ENCODE data around the gene ATXN1.
"Not testable (repeated sequence)": the region's sequence is repeated elsewhere in the genome, so short reads cannot be mapped to it uniquely, and the experiment has no call there.

The ATXN1 gene

DNA sequence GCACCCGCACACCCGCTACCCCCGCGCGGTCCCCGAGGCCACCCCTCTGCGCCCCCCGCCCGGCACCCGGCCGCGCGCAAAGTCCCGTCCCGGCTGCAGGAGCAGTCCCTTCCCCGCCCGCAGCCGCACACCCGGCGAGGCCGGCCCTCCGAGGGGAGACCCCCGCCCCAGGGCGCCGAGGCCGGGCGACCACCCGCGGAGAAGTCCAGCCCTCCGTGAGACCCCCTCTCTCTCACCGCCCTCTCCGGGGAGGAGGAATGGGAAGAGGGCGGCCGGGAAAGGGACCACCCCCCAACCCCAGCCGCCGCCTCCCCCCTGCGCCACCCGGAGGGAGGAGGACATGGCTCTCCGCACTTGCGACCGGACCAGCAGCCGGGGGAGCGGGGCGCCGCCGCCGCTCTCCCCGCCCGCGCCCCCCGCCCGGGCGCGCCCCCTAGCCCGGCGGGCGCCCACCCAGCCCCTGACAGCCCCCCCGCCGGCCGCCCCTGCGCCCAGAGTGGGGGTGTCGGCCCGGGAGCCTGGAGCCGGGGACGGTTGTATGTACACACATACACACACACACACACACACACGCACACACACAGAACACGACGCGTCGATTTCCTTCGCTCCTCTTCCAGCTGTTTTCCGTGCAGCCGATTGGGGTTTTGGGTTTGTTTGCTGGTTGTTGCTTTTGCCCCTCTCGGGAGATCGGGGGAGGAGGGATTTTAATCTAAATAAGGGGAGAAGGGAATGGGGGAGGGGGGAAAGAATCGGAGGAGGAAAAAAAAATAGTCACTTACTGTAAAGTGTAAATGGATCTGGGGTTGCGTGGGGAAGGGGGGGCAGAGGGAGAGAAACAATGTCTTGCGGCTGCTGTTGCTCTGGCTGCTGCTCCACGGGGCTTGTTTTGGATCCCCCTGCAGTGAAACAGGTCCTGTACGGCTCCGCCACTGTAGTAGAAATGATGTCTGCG, at the start of gene ATXN1:
Gene ATXN1, minus strand, starts transcription at position 945 of the 955 bp plus-strand sequence.
- DNase-seq (ENCODE audit: low spot score), result peak; percentile 63

DNA sequence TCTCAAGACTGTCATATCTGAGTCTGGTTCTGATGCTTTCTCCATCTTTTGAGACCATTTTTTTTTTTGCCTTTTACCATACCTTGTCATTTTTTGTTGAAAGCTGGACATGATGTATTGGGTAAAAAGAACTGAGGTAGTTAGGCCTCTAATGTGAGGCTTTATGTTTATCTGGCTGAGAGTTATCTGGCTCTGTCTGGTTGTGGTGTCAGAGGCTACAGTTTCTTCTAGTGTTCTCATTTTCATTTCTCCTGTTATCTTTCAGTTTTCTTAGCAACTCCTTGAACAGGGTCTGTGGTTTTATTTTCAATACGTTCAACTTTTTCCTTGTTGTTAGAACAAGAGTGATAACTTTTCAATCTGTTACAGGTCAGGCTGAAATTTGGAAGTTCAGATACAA, 49.2 kb upstream of the ATXN1 start:
- DNase-seq (ENCODE audit: low spot score), result no peak

DNA sequence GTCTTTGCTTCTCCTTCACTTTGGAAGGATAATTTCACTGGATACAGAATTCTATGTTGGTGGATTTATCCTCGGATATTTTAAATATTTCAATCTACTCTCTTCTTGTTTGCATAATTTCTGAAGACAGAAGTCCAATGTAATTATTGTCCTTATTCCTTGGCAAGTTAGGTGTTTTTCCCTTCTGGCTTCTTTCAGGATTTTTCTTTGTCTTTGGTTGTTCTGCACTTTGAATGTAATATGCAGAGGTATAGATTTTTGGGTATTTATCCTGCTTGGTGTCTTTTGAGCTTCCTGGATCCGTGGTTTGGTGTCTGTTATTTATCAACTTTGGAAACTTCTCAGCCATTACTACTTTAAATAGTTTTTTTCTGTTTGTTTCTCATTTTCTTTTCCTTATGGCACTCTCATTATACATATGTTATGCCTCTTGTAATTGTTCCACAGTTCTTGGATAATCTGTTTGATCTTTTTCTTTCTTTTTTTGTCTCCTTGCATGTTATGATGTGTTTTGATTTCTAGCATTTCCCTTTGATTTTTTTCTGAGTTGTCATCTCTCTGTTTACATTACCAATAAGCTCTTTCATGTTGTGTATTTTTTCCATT, 48.6 kb upstream of the ATXN1 start:
- no peak for DNase-seq (ENCODE audit: low spot score)

DNA sequence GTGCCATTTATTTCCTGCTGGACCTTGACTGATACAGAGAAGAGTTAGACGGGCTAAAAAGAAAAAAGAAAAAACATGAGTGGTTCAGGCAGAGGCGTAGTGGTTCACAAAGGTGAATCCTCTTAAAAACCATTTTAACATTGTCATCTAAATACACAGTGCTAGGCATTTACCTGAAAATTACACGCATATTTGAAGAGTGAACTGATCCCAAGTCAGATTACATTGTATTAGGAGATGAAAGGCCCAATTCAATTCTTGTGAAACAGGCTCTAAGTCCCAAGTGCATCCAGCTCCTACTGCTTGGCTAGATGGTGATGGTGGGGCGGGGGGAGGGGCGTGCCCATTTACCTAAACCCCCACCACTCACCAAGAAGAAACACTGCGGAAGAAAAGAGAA, 46.7 kb upstream of the ATXN1 start:
- DNase-seq (ENCODE audit: low spot score), result no peak

DNA sequence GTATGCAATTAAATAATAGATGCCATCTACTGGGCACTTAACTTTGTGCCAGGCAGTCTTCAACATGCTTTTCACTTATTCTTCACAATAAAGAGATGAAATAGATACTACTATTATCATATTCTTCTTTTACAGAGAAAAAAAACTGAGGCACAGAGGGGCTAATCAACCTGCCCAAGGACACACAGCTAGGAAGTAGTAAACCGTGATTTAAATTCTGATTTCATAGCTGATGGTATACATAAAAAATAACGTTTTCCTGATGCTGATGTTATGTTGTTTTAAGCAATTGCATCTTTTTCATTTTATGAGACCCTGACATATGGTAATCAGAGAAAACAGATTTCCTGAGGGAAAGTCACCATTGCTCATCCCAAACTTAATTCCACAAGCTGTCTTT, 45.1 kb upstream of the ATXN1 start:
- DNase-seq (ENCODE audit: low spot score), result no peak

DNA sequence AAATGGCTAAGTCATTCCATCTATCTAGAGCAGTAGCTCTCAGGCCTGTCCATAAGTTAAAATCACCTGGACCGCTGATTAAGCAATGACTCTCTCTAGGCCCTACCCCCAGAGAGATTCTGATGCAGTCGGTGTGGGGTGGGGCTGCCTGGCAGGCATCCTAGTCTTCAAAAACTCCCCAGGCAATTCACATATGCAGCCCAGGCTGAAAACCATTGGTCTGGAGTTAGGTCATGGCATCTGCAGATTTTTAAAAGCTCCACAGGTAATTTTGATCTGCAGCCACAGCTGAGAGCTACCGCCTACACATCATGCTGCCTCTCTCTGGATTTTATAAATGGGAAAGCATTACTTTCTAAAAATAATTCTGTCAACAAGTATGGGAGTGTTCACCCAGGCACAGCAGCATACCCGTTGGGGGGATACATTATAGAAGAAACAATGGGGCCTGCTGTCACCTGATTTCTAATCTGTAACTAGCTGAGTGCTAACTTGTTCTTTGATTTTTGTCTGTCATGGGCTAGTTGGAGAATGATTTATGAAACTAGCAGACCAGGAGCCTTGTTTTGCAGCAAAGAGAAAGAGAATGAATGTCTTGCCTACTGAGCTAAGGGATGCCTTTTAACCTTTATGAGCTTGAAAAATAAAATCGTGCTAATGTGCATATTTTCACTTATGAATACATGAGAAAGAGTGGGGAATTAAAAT, 44.1 kb upstream of the ATXN1 start:
- DNase-seq (ENCODE audit: low spot score), result no peak

DNA sequence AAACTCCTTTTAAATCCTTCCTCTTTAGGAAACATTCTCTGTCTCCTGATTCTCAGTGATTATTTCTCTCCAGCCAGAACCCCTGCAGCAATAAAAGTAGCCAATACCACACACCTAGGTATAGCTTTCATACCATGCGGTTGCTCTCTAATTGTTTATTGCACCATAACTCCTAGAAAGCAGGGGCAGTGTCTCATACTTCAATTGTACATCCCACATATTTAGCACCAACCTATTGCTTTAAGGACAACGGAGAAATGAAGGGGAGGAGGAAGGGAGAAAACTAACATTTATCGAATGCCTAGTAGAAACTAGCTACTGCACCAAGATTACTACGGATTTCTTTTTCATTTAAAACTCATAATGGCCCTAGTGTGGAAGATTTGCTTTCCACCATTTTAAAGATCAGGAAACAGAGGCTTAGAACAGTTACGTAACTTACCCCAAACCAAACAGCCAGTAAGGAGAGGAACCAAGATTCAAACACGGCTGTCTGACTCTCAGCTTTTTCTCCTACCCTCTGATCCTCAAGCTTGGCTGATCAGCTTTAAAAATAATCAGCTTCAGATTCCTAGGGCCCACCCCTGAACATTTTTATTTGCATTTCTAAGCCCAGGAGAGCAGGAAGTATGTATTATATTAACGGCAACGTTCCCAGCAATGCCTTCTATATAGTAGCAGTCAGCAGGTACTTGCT, 43.4 kb upstream of the ATXN1 start:
- no peak for DNase-seq (ENCODE audit: low spot score)

DNA sequence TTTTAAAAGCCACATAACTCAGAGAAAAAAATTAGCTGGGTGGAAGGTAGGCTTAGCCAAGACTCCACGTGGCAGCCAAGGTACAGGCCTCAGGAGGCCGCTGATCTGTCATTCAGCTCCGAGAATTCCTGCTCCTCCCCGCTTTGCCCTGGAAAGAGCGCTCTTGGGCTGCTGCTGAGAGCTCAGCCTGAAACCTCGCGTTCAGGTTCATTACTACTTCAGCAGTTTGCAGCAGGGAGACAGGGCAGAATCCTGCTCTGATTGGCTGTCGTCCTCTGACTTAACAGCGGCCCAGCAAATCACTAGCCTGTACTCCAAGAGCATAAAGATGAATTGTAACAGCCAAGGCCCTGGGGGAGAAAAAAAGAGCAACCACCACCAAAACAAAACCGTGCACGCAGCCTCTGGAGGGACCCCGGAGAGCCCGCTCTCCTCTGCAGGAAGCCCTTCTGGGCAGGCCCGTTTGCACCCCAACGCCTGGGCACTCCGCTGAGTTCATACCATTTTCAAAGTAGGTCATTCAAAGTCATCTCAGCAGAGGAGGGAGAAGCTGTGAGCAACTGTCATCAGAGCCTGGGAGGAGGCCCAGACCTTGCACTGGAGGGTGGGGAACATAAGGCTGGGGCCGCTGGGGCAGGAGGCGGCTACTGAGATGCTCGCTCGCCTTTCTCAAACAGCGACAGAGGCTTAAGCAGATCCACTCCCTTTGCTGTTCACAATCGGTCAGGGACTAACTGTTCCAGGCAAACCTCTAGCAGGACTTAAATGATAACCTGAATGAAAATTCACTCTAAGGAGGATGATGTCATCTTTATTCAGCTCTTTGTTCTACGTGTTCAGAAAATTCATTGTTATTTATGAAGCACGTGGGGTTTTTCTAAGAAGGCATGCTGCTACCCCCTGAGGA, 42.3 kb upstream of the ATXN1 start:
- DNase-seq (ENCODE audit: low spot score), result no peak

DNA sequence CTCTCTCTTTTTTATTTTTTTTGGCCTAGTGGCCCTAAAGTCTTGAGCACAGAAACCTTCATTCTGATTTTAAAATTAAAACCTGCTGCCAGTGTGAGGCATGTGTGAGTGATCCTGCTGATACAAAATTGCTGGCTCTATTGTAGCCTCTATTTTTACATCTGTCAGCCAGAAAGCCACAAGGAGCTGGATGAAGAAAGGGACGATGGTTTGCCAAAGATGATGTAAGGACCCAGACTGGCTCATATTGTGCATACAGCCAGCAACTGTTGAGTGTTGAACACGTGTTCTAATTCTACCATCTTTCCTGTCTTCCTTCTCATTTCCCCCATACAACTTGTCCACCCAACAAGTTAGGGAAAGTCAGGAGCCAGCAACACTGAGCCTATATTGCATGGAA, 40.8 kb upstream of the ATXN1 start:
- no peak for DNase-seq (ENCODE audit: low spot score)

DNA sequence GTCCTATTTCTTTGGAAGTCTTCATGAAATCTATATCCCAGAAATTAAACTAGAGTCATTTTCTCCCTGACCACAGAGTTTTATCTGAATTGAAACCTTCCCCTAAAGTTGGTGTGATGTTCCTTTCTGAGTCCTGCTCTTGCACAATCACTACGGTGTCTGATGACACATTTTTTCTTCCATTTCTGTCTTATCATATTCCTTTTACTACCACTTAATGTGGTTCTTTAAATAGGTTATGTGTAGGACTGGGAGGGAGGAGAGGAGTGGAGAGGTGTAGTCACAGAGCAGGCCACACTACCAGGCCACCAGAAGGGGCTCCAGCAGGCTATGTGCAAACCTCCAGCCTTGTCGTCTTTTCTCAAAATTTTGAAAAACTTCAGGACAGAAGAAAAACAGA, 39.7 kb upstream of the ATXN1 start:
- DNase-seq (ENCODE audit: low spot score), result no peak

DNA sequence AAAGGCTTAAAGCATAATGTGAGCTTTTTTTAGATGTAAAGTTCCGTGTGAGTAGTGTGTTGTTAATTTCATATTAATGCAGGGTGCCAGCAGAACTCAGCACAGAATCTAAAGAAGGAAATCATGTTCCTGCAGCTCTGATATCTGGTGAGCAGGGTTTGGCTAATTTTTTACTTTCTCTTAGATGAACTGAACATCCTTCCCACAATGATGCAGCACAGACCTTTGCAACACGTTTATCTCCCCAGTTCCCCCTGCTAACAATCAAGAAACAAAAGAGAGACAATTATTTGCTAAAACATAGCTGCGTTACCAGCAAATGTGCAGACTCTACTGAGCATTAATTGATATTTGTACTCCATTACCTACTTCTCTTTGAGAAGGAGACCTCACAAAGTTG, 39.1 kb upstream of the ATXN1 start:
- no peak for DNase-seq (ENCODE audit: low spot score)

DNA sequence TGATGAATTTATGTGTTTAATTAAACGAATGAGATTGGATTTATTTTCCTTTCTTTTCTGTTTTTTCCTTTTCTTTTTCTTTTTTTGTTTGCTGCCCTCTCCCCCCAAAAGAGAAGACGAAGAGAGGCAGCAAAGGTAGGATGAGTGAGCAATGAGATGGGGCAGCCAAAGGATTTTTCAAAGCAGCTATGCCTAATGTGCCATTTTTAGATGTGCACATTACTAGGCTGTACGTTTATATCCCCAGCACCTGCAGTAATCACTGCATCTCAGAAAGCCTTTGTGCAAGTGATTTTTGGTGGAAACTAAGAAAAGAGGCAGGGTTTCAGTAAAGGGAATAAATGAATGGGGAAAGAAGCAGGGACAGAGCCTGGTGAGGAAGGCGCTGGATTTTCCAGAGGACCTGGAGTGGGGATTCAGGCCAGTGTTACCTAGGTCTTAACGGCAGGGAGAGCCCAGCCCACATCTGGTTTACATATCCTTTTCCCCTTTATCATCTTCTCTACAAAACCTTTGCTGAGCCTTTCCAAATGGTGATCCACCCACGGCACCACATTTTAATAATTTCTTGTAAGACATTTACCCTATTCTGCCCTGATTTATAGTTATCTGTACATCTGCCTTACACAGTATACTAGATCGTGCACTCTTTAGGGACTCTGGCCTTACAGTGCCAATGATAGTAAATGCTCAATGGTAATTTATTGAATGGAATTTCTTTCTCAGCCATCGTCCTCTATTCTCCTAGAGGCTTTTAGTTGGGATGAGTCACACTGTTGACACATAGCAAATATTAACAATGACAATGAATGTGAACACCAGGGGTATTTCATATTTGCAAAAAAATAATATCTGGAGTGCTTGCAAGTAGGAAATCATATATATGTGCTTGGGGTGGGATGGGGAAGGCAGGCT, 38.3 kb upstream of the ATXN1 start:
- DNase-seq (ENCODE audit: low spot score), result no peak

DNA sequence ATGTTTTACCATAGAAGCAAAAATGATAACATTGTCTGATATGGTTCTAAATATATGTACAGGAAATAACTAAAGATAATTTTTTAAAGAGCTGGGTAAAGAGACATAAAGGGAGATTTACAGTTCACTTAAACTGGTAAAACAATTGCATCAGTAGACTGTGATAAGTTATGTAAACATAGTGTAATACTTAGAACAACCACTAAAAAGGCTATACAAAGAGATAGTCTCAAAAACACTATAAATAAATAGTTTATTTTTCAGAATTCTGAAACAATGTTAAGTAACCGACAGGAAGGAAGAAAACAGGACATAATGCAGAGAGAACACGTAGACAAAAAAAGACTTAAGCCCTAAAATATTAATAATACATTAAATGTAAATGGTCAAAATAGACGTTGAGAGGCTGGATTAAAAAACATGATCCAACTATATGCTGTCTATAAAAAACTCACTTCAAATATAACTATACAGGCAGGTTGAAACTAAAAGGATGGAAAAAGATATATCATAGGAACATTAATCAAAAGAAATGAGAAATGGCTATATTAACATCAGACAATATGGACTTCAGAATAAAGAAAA, 32.7 kb upstream of the ATXN1 start:
- DNase-seq (ENCODE audit: low spot score), result no peak

DNA sequence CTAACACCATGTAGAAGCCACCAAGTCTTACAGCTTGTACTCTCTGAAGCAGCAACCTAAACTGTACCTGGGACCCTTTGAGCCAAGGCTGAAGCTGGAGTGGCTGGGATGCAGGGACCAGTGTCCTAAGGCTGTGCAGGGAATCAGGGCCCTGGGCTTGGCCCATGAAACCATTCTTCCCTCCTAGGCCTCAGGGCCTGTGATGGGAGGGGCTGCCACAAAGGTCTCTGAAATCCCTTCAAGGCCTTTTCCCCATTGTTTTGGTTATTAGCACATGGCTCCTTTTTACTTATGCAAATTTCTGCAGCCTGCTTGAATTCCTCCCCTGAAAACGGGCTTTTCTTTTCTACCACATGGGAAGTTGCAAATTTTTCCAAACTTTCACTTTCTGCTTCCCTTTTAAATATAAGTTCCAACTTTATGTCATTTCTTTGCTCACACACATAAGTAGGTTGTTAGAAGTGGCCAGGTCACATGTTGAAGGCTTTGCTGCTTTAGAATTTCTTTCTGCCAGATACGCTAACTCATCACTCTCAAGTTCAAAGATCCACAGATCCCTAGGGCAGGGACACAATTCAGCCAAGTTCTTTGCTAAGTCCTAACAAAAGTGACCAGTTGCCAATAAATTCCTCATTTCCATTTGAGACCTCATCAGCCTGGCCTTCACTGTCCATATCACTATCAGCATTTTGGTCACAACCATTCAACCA, 28.2 kb upstream of the ATXN1 start:
- DNase-seq (ENCODE audit: low spot score), result no peak

DNA sequence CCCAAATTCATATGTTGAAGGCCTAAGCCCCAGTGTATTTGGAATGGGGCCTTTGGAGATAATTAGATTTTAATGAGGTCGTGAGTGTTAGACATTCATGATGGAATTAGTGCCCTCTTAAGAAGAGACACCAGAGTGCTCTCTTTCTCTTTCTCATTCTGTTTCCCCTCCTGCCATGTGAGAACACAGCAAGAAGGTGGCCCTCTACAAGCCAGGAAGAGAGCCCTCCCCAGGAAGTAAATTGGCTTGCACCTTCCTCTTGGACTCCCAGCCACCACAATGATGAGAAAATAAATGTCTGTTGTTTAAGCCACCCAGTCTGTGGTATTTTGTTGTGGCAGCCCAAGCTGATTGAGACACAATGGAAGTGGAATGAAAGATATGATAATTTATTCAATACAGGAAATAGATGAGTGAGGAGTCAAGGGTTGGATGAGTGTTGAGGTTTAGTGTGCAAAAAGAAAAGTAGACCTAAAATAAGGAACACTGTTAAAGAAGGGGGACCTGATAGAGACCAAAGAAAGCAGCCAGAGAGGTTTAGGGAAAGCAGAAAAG, 25.9 kb upstream of the ATXN1 start:
- DNase-seq (ENCODE audit: low spot score), result no peak

DNA sequence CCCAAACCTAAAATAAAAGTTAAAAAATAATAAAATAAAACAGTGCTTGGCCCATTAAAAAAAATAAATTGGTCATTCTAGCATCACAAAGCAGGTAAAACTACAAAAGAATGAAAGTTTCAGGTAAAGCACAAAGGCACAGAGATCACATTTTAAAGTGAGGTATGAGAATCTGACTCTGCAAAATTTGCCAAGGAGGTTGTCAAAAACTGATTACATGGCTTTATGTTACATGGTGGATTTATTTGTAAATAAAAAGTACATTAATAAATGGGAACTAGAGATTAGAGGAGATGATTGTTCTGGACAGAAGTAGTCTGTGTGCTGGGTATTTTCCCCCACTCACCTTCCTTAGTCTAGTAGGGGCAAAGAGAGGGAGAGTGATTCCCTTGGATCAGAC, 24.2 kb upstream of the ATXN1 start:
- no peak for DNase-seq (ENCODE audit: low spot score)

DNA sequence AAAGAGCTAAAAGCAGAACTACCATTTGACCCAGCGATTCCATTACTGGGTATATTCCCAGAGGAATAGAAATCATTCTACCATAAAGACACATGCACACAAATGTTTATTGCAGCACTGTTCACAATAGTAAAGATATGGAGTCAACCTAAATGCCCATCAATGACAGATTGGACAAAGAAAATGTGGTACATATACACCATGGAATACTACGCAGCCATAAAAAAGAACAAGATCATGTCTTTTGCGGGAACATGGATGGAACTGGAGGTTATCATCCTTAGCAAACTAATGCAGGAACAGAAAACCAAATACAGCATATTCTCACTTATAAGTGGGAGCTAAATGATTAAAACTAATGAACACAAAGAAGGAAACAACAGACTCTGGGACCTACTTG, 23.7 kb upstream of the ATXN1 start:
- DNase-seq (ENCODE audit: low spot score), result not testable (repeated sequence)

DNA sequence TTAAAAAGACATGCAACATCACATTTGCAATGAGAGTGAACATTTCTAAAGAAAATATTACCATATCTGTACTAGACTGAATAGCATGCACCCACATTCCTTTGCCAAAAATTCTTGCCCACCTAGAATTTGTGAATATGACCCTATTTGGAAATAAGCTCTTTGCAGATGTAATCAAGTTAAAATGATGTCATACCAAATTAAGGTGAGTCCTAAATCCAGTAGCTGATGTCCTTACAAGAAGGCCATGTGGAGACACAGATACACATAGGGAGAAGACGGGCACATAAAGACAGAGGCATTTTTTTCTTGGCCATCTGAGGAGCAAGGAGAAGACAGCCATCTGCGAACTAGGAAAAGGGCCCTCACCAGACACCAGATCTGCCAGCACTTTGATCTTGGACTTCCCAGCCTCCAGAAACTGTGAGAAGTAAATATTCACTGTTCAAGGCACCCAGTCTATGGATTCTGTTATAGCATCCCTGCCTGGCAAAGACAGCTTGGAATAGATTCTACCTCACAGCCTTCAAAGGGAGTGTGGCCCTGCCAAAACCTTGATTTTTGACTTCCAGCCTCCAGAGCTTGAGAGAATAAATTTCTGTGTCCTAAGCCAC, 22.8 kb upstream of the ATXN1 start:
- DNase-seq (ENCODE audit: low spot score), result no peak
